ENCODE results near the gene TMEM273. TPM values are rescaled to one million over a fixed set of nuclear protein-coding genes. Genes with fewer than 3 reads are reported as not detected.

TMEM273 gene
- polyA plus RNA-seq, 2 donors: 3.8 to 4.7 TPM

DNA sequence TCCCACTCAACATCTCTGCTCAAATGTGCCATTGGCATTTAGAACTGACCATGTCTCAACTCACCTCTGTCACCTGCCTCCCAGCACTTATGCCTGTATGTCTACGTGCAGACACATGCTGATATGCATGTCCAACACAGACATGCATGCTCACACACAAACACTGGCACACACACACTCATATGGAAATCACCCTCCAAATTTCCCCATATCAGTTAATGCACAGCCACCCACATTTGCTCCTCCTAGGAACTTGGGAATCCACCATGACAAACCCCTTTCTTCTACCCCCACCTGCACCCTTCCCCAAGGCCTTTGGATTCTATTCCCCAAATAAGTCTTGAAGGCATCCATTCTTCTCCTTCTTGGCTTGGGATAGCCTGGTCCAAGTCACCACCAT lies 58.8 kb downstream of the TMEM273 start:
- H3K4me3 ChIP-seq (ENCODE audit: low read depth in 1 of 2, low read length in 2 of 2): no peak overlapping the region
- no peaks in the 10 kb centered on the region for H3K9me3 ChIP-seq (ENCODE audit: control insufficient read depth in 2 of 2, insufficient read depth in 1 of 2, low read depth in 1 of 2, low read length in 1 of 2)
- no peaks in the 10 kb centered on the region for H3K36me3 ChIP-seq (ENCODE audit: control insufficient read depth in 2 of 2, insufficient read depth in 2 of 2, low read length in 1 of 2)
- no peak overlapping the region for H3K27ac ChIP-seq (ENCODE audit: low read depth in 2 of 2, low read length in 1 of 2)
- 79 to 89% methylated on average over 1 of the region's 1 CpG for WGBS, 2 donors
- no peaks in the 10 kb centered on the region for H3K27me3 ChIP-seq (ENCODE audit: control insufficient read depth in 1 of 2, insufficient read depth in 2 of 2, low read length in 2 of 2)
- H3K4me1 ChIP-seq (ENCODE audit: control insufficient read depth in 2 of 2, insufficient read depth in 2 of 2, low read length in 1 of 2): no peaks in the 10 kb centered on the region

DNA sequence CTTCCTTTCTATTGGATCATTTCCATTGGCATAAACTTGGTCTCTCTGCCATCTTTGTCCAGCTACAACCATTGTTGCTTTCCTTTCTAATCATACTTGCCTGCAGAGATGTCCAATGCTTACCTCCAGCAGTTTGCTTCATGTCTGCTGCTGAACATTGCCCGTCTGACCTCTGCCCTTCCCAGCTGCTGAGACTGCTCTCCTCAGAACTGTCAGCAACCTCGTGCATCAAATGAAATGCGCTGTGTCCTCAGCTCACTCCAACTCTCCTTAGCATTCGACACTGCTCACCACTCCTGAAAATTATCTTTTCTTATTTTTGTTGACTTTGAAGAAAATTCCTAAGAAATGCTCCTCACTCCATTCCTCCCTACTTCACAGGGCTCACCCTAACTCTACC lies 59.3 kb downstream of the TMEM273 start:
- 77 to 81% methylated on average over 4 of the region's 4 CpGs for WGBS, 2 donors

DNA sequence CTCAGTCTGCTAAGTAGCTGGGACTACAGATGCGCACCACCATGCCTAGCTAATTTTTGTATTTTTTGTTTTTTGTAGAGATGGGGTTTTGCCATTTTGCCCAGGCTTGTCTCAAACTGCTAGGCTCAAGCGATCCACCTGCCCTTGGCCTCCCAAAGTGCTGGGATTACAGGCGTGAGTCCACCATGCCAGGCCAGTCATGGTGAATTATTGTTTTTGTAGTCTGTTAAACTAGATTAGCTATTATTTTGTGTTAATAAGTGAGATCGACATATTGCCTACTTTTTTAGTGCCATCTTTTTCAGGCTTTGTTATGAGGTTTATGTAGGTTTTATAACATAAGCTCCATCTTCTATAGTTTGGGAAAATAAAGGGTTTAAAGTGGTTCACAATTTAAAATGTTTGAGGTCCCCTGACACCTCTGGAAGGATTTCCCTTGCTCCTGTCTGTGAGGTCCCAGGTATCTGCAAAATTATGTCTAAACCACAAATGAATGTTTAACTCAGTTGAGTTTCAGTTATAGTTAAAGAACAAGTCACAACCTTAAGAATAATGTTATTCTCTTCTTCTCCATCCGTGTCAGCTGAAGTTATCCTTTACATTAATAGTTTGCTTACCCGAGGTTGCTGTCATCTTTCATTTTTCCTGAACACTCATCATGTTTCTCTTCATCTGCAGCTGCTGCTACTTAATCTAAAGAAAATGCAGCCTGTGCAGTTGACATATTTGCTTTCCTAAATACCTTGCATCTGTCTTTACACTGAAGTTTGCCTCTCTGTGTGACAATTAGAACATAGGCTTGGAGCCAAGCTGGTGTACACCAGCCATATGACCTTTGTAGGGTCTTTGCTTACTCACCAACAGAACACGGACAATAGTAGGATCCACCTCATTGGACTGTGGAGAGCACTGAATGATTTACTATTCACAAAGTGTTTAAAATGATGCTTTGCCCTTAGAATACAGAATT lies 63.9 kb downstream of the TMEM273 start:
- Histone ChIP-seq H3K27me3 (ENCODE audit: control insufficient read depth in 1 of 2, insufficient read depth in 2 of 2, low read length in 2 of 2) (no peaks in the 10 kb centered on the region), H3K4me3 (ENCODE audit: low read depth in 1 of 2, low read length in 2 of 2) (no peak overlapping the region), H3K4me1 (ENCODE audit: control insufficient read depth in 2 of 2, insufficient read depth in 2 of 2, low read length in 1 of 2) (no peaks in the 10 kb centered on the region), H3K27ac (ENCODE audit: low read depth in 2 of 2, low read length in 1 of 2) (no peak overlapping the region), H3K36me3 (ENCODE audit: control insufficient read depth in 2 of 2, insufficient read depth in 2 of 2, low read length in 1 of 2) (no peaks in the 10 kb centered on the region), H3K9me3 (ENCODE audit: control insufficient read depth in 2 of 2, insufficient read depth in 1 of 2, low read depth in 1 of 2, low read length in 1 of 2) (no peaks in the 10 kb centered on the region)
- 80 to 83% methylated on average over 7 of the region's 7 CpGs for WGBS, 2 donors

More for the DNA sequence above, 59.3 kb downstream of the TMEM273 start:
- no peaks in the 10 kb centered on the region for H3K4me1 ChIP-seq (ENCODE audit: control insufficient read depth in 2 of 2, insufficient read depth in 2 of 2, low read length in 1 of 2)
- H3K27me3 ChIP-seq (ENCODE audit: control insufficient read depth in 1 of 2, insufficient read depth in 2 of 2, low read length in 2 of 2): no peaks in the 10 kb centered on the region
- no peaks in the 10 kb centered on the region for H3K36me3 ChIP-seq (ENCODE audit: control insufficient read depth in 2 of 2, insufficient read depth in 2 of 2, low read length in 1 of 2)
- H3K4me3 ChIP-seq (ENCODE audit: low read depth in 1 of 2, low read length in 2 of 2): no peak overlapping the region
- H3K9me3 ChIP-seq (ENCODE audit: control insufficient read depth in 2 of 2, insufficient read depth in 1 of 2, low read depth in 1 of 2, low read length in 1 of 2): no peaks in the 10 kb centered on the region
- H3K27ac ChIP-seq (ENCODE audit: low read depth in 2 of 2, low read length in 1 of 2): no peak overlapping the region

DNA sequence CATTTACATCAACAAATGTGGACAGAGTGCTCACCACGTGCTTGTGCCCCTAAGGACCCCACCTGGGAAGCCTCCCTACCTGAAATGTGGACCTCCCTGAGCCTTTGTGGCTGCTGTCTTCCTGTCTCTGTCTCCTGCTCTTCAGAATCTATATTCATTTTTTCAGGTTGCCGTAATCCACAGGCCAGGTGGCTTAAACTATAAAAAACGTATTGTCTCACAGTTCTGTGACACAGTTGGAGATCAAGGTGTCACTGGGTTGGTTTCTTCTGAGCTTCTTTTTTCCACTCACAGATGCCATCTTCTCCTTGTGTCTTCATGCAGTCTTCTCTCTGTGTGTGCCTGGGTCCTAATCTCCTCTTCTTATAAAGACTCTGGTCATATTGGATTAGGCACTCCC lies 67.3 kb downstream of the TMEM273 start:
- H3K27me3 ChIP-seq (ENCODE audit: control insufficient read depth in 1 of 2, insufficient read depth in 2 of 2, low read length in 2 of 2): no peaks in the 10 kb centered on the region
- no peaks in the 10 kb centered on the region for H3K9me3 ChIP-seq (ENCODE audit: control insufficient read depth in 2 of 2, insufficient read depth in 1 of 2, low read depth in 1 of 2, low read length in 1 of 2)
- H3K4me1 ChIP-seq (ENCODE audit: control insufficient read depth in 2 of 2, insufficient read depth in 2 of 2, low read length in 1 of 2): no peaks in the 10 kb centered on the region
- H3K4me3 ChIP-seq (ENCODE audit: low read depth in 1 of 2, low read length in 2 of 2): no peak overlapping the region
- no peaks in the 10 kb centered on the region for H3K36me3 ChIP-seq (ENCODE audit: control insufficient read depth in 2 of 2, insufficient read depth in 2 of 2, low read length in 1 of 2)
- 81% methylated on average over 3 of the region's 3 CpGs for WGBS, 2 donors
- H3K27ac ChIP-seq (ENCODE audit: low read depth in 2 of 2, low read length in 1 of 2): no peak overlapping the region

DNA sequence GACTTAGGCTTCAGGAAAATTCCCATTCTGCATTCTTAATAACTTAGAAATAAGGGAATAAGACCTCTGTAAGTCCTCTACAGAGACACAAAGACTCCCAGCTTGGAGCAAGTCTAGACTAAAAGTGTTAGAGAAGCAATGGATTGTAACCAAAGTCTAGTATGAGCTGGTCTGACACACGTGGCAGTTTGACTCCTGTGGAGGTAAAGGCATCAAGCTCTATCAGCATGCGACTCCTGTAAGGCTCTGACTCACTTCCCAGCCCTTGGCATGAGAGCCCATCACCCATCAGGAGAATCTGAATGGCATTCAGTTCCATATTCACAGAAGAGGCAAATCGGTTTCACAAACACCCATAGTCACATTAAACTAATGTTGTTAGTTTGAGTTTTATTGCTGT lies 68.4 kb downstream of the TMEM273 start:
- WGBS, 2 donors: 43 to 50% methylated on average over 3 of the region's 3 CpGs
- Histone ChIP-seq H3K9me3 (ENCODE audit: control insufficient read depth in 2 of 2, insufficient read depth in 1 of 2, low read depth in 1 of 2, low read length in 1 of 2) (no peaks in the 10 kb centered on the region), H3K27ac (ENCODE audit: low read depth in 2 of 2, low read length in 1 of 2) (no peak overlapping the region), H3K4me1 (ENCODE audit: control insufficient read depth in 2 of 2, insufficient read depth in 2 of 2, low read length in 1 of 2) (peaks cover 0 to 3% of the 10 kb centered on the region in 2 donors), H3K27me3 (ENCODE audit: control insufficient read depth in 1 of 2, insufficient read depth in 2 of 2, low read length in 2 of 2) (no peaks in the 10 kb centered on the region), H3K4me3 (ENCODE audit: low read depth in 1 of 2, low read length in 2 of 2) (no peak overlapping the region), H3K36me3 (ENCODE audit: control insufficient read depth in 2 of 2, insufficient read depth in 2 of 2, low read length in 1 of 2) (no peaks in the 10 kb centered on the region)

DNA sequence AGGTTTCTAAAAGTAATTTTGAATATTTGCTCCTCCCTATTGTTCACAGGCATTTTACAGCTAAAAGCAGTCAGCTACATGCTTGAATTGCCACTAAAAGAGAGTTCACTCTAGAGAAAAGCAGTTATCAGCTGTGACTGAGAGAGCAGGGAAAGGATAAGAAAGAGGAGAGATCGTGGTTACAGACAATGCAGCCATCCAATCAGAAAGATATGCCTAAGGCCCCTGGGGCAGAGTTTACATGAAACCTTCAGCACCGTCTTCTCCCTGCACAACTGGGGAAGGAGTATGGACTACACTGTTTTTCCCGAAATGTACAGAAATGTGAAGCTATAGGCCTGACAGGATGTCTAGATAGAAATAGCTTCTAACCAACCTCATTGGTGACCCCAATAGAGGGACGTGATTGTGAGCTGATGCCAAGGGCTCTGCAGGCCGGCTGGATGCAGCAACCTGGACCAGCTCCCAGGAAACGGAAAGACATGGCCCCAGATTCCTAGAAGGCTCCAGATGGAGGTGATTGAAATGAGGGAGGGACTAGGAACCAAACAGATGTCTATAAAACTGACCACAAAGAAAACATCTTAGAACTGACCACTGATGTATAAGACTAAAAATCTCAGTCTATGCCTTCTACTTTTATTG lies 69.6 kb downstream of the TMEM273 start:
- Histone ChIP-seq H3K27ac (ENCODE audit: low read depth in 2 of 2, low read length in 1 of 2) (no peak overlapping the region), H3K4me1 (ENCODE audit: control insufficient read depth in 2 of 2, insufficient read depth in 2 of 2, low read length in 1 of 2) (peaks cover 0 to 4% of the 10 kb centered on the region in 2 donors), H3K4me3 (ENCODE audit: low read depth in 1 of 2, low read length in 2 of 2) (no peak overlapping the region), H3K36me3 (ENCODE audit: control insufficient read depth in 2 of 2, insufficient read depth in 2 of 2, low read length in 1 of 2) (no peaks in the 10 kb centered on the region), H3K9me3 (ENCODE audit: control insufficient read depth in 2 of 2, insufficient read depth in 1 of 2, low read depth in 1 of 2, low read length in 1 of 2) (no peaks in the 10 kb centered on the region), H3K27me3 (ENCODE audit: control insufficient read depth in 1 of 2, insufficient read depth in 2 of 2, low read length in 2 of 2) (no peaks in the 10 kb centered on the region)
- 58 to 67% methylated on average over 6 of the region's 6 CpGs for WGBS, 2 donors

DNA sequence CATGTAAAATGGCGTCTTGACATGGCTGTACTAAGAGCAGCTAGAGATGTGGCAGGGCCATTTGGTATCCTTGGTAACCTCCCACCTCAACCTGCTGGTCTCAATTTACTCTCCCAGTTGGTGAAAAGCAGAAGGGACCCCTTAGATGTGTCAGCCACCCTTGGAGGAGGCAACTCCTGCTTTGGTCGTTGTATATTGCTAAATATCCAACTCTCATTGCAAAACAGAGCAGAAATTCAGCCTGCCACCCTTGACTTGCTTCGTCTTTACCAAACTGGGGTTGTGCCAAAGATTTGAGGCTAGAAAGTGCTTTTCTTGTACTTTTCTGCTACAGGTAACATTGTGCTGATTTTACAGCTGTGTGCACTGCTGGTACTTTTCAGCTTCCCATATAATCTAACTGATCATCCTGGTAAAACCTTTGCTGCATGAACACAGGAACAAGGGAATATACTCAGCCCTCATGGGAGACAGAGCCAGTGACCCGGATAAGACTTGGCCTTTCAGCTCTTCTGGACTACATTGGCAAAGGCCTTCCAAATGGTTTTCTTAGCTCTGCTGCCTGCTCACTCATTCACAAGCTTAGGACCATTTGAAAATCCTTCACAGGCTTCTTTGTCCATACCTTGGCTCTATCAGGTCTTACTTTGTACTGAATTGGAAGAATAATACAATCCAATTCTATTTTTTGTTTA lies 70.7 kb downstream of the TMEM273 start:
- H3K9me3 ChIP-seq (ENCODE audit: control insufficient read depth in 2 of 2, insufficient read depth in 1 of 2, low read depth in 1 of 2, low read length in 1 of 2): no peaks in the 10 kb centered on the region
- WGBS, 2 donors: 76 to 81% methylated on average over 4 of the region's 4 CpGs
- no peak overlapping the region for H3K4me3 ChIP-seq (ENCODE audit: low read depth in 1 of 2, low read length in 2 of 2)
- no peaks in the 10 kb centered on the region for H3K36me3 ChIP-seq (ENCODE audit: control insufficient read depth in 2 of 2, insufficient read depth in 2 of 2, low read length in 1 of 2)
- H3K27me3 ChIP-seq (ENCODE audit: control insufficient read depth in 1 of 2, insufficient read depth in 2 of 2, low read length in 2 of 2): no peaks in the 10 kb centered on the region
- no peak overlapping the region for H3K27ac ChIP-seq (ENCODE audit: low read depth in 2 of 2, low read length in 1 of 2)
- H3K4me1 ChIP-seq (ENCODE audit: control insufficient read depth in 2 of 2, insufficient read depth in 2 of 2, low read length in 1 of 2): peaks cover 0 to 4% of the 10 kb centered on the region in 2 donors

DNA sequence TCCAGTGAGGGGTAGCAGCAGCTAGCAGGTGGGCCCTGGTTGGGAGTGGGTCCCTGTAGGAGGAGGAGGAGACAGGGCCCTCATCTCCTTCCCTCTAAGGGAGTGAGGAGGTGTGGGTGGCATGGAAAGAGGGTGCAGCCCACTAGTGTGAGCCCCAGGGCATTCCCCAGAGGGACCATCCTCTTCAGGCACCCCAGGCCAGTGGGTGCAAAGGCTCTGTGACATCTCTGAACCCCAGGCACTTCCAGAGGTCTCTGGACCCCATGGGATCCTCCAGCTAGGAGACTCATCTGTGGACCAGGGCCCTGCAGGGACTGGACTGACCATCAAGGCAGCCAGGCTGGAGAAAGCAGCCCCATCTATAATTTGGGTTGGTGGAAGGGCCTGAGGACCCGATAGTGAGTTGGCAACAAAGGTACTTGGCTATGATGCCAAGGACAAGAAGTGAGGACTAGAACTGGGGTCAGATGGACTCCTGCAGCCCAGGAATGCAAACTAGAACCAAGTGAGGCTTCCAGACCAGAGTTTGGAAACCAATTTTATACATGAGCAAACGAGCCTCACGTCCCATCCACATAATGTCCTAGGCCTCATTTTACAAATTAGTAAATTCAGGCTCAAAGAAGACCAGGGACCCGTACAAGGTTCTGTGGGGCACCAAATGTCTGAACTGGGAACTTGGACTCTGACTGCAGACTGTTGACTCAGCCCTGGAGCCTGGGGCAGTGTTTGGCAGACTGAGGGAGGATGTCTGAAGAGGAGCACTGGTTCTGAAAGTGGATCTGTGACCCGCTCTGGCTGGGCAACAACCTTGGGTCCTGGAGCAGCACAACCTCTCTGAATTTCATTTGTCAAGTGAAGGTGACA lies 71.4 kb downstream of the TMEM273 start:
- peaks cover 0 to 4% of the 10 kb centered on the region in 2 donors for H3K4me1 ChIP-seq (ENCODE audit: control insufficient read depth in 2 of 2, insufficient read depth in 2 of 2, low read length in 1 of 2)
- no peak overlapping the region for H3K27ac ChIP-seq (ENCODE audit: low read depth in 2 of 2, low read length in 1 of 2)
- WGBS, 2 donors: 78 to 83% methylated on average over 5 of the region's 5 CpGs

More for the DNA sequence above, 71.4 kb downstream of the TMEM273 start:
- no peak overlapping the region for H3K4me3 ChIP-seq (ENCODE audit: low read depth in 1 of 2, low read length in 2 of 2)
- H3K27me3 ChIP-seq (ENCODE audit: control insufficient read depth in 1 of 2, insufficient read depth in 2 of 2, low read length in 2 of 2): no peaks in the 10 kb centered on the region
- H3K36me3 ChIP-seq (ENCODE audit: control insufficient read depth in 2 of 2, insufficient read depth in 2 of 2, low read length in 1 of 2): no peaks in the 10 kb centered on the region
- H3K9me3 ChIP-seq (ENCODE audit: control insufficient read depth in 2 of 2, insufficient read depth in 1 of 2, low read depth in 1 of 2, low read length in 1 of 2): no peaks in the 10 kb centered on the region
